NCI-H1048 (cell line): ENCODE data around the gene CTAGE1.
"Not testable (repeated sequence)": the region's sequence is repeated elsewhere in the genome, so short reads cannot be mapped to it uniquely, and the experiment has no call there.

ENCODE experiments used
- DNase-seq: peaks from one replicate; lab custom pipeline; 2025; lab: John Stamatoyannopoulos, UW

Gene CTAGE1

GRCh38 chr18:22417496-22418188, at the start of gene CTAGE1:
Gene CTAGE1 (minus strand): TSS chr18:22417915. CDS start chr18:22417811, 104 bp downstream.
- no peak for DNase-seq

GRCh38 chr18:22466608-22467395, 49.1 kb upstream of the CTAGE1 start:
- no peak for DNase-seq

GRCh38 chr18:22465859-22466457, 48.2 kb upstream of the CTAGE1 start:
- no peak for DNase-seq

GRCh38 chr18:22463076-22463475, 45.4 kb upstream of the CTAGE1 start:
- DNase-seq: no peak

GRCh38 chr18:22459491-22459890, 41.8 kb upstream of the CTAGE1 start:
- DNase-seq: no peak

GRCh38 chr18:22457524-22457923, 39.8 kb upstream of the CTAGE1 start:
- no peak for DNase-seq

- no peak for DNase-seq
Measured at GRCh38 chr18:22456547-22456946, 38.8 kb upstream of the CTAGE1 start.

GRCh38 chr18:22456116-22456480, 38.4 kb upstream of the CTAGE1 start:
- no peak for DNase-seq

- DNase-seq: no peak
Measured at GRCh38 chr18:22455425-22456115, 37.9 kb upstream of the CTAGE1 start.

GRCh38 chr18:22453315-22453714, 35.6 kb upstream of the CTAGE1 start:
- DNase-seq: no peak

- no peak for DNase-seq
Measured at GRCh38 chr18:22452226-22452668, 34.5 kb upstream of the CTAGE1 start.

GRCh38 chr18:22451796-22452195, 34.1 kb upstream of the CTAGE1 start:
- DNase-seq: no peak

GRCh38 chr18:22450766-22451165, 33.1 kb upstream of the CTAGE1 start:
- DNase-seq: not testable (repeated sequence)

- not testable (repeated sequence) for DNase-seq
Measured at GRCh38 chr18:22450318-22450717, 32.6 kb upstream of the CTAGE1 start.

GRCh38 chr18:22449753-22450152, 32.0 kb upstream of the CTAGE1 start:
- not testable (repeated sequence) for DNase-seq

- no peak for DNase-seq
Measured at GRCh38 chr18:22448238-22448637, 30.5 kb upstream of the CTAGE1 start.

- no peak for DNase-seq
Measured at GRCh38 chr18:22447792-22448191, 30.1 kb upstream of the CTAGE1 start.

GRCh38 chr18:22446911-22447310, 29.2 kb upstream of the CTAGE1 start:
- DNase-seq: no peak

GRCh38 chr18:22446325-22446724, 28.6 kb upstream of the CTAGE1 start:
- DNase-seq: no peak

- no peak for DNase-seq
Measured at GRCh38 chr18:22441638-22442037, 23.9 kb upstream of the CTAGE1 start.

- DNase-seq: no peak
Measured at GRCh38 chr18:22439447-22439846, 21.7 kb upstream of the CTAGE1 start.

GRCh38 chr18:22436136-22436535, 18.4 kb upstream of the CTAGE1 start:
- no peak for DNase-seq
